ENCODE results near the gene CXCR3.

GRCh38 chrX:71578253-71579135, 39.8 kb downstream of the CXCR3 start, which contains the start of gene GCNA:
- TF ChIP-seq CTCF (IDR thresholded peaks at IDR 0.05) (no peak), POLR2A (IDR thresholded peaks at IDR 0.05) (no peak)

Measured in thyroid gland (tissue), 4 donors.